ENCODE results near the gene SH3GLB1. TPM values are rescaled to one million over a fixed set of nuclear protein-coding genes. Genes with fewer than 3 reads are reported as not detected.
A peak's percentile ranks its signal among the peaks of the same experiment; 100 is the strongest.
"Not testable (repeated sequence)": the region's sequence is repeated elsewhere in the genome, so short reads cannot be mapped to it uniquely, and the experiment has no call there.

SH3GLB1 gene
- total and polyA plus RNA-seq, 9 of the 15 experiments (the other 6 are each of a cell fraction or from before 2014, with no cell fraction given), result 8.6 to 34.2 (median 24.2) TPM

GRCh38 chr1:86704458-86704971 is at the start of gene SH3GLB1 (continued):
- TF ChIP-seq GMEB1 (CRISPR knock-in tag; IDR thresholded peaks at IDR 0.05) (peak; percentile 64), CREB3L1 (IDR thresholded peaks at IDR 0.05; ENCODE audit: borderline replicate concordance, low read depth) (peak; percentile 70), TCF7L2 (IDR thresholded peaks at IDR 0.05; ENCODE audit: low read depth, low read length) (no peak), GATA2 (CRISPR knock-in tag; IDR thresholded peaks at IDR 0.05) (no peak), ZNF830 (CRISPR knock-in tag; IDR thresholded peaks at IDR 0.05) (no peak), THAP7 (CRISPR knock-in tag; IDR thresholded peaks at IDR 0.05) (no peak), PHF21A (IDR thresholded peaks at IDR 0.05; ENCODE audit: borderline replicate concordance, low read depth) (peak; percentile 65; the same call in 1 of the 2 replicates), PTRF (tag; IDR thresholded peaks at IDR 0.05) (no peak)

GRCh38 chr1:86658381-86658780 is 46.0 kb upstream of the SH3GLB1 start:
- H3K9me1 ChIP-seq (ENCODE audit: control insufficient read depth, insufficient read depth, low read length); H3K27ac ChIP-seq (ENCODE audit: extremely low read depth, low read depth, low read length); H3K36me3 ChIP-seq (ENCODE audit: control insufficient read depth, insufficient read depth, low read length); DNase-seq (ENCODE audit: extremely low read depth in 1 of 4, low spot score in 3 of 4); FAIRE-seq; H3K9me3 ChIP-seq (replicated peaks; ENCODE audit: control insufficient read depth, insufficient read depth, low read depth, low read length); H3K4me3 ChIP-seq; H3K9ac ChIP-seq (ENCODE audit: insufficient read depth in 1 of 2, low read depth in 2 of 2, low read length in 2 of 2); CTCF ChIA-PET (ENCODE audit: low intra/inter-chr PET ratio); in situ Hi-C loops (cut with MboI); BruUV-seq (replicated peaks); H3K4me1 ChIP-seq (replicated peaks in 1 of 2; ENCODE audit: control insufficient read depth in 2 of 2, insufficient read depth in 2 of 2, low read length in 2 of 2); H3K4me2 ChIP-seq (ENCODE audit: insufficient read depth, low read length); H3K79me2 ChIP-seq (ENCODE audit: control insufficient read depth, insufficient read depth, low read length); H4K20me1 ChIP-seq (replicated peaks; ENCODE audit: control insufficient read depth, insufficient read depth, low read length); H3K27me3 ChIP-seq (ENCODE audit: control insufficient read depth in 2 of 2, insufficient read depth in 2 of 2, low read length in 2 of 2); H2AFZ ChIP-seq (ENCODE audit: low read depth, low read length); ATAC-seq; intact Hi-C loops (cut with micrococcal nuclease): not testable (repeated sequence)
- WGBS (ENCODE audit: insufficient coverage, low coverage, missing lambda C conversion rate), result 0% methylated on average over 7 of the region's 7 CpGs
- POLR2A ChIA-PET, result interaction anchor here (0.8 kb wide), 1 partner anchor 11 kb away, joined by 3 read pairs; no protein-coding TSS in a partner anchor

Measured in K562 (cell line).